ENCODE data around the gene OR2T6. TPM values are rescaled to one million over a fixed set of nuclear protein-coding genes. Genes with fewer than 3 reads are reported as not detected.

The OR2T6 gene
- total and polyA plus RNA-seq, 7 donors, result not detected

- ATAC-seq (no peak), DNase-seq (no peak)
- Histone ChIP-seq H3K9me3 (peaks cover 11% of the 10 kb centered on the region), H3K27ac (no peak within 1 kb of the TSS), H3K27me3 (ENCODE audit: insufficient read depth in 3 of 3, low read length in 2 of 3) (no peaks in the 10 kb centered on the region), H3K36me3 (ENCODE audit: insufficient read depth in 1 of 2, low read depth in 1 of 2) (no peaks in the 10 kb centered on the region), H3K4me3 (no peak within 1 kb of the TSS), H3K4me1 (no peaks in the 10 kb centered on the region)
- intact Hi-C loops (cut with DNase I), result no loop called here
- no peak for TF ChIP-seq CTCF (IDR thresholded peaks at IDR 0.05)
- WGBS, 3 donors, result 35 to 49% (median 45%) methylated on average over 3 of the region's 3 CpGs
These were observed 14.3 kb upstream of the OR2T6 start, which contains the start of gene OR2T4 for GRCh38 chr1:248361121-248361715. Gene OR2T4, plus strand, starts transcription at chr1:248361665. Its CDS starts 0 bp downstream, at chr1:248361665.

- no peak overlapping the region for H3K4me3 ChIP-seq
- no peaks in the 10 kb centered on the region for H3K4me1 ChIP-seq
- ATAC-seq (no peak), DNase-seq (no peak)
- intact Hi-C loops (cut with DNase I), result no loop called here
- H3K9me3 ChIP-seq, result peaks cover 16% of the 10 kb centered on the region
- no peaks in the 10 kb centered on the region for H3K27me3 ChIP-seq (ENCODE audit: insufficient read depth in 3 of 3, low read length in 2 of 3)
- no peaks in the 10 kb centered on the region for H3K36me3 ChIP-seq (ENCODE audit: insufficient read depth in 1 of 2, low read depth in 1 of 2)
- TF ChIP-seq CTCF (IDR thresholded peaks at IDR 0.05), result no peak
- H3K27ac ChIP-seq, result no peak overlapping the region
These were observed 8.9 kb upstream of the OR2T6 start for GRCh38 chr1:248366609-248367008.

- 65 to 81% (median 68%) methylated on average over 5 of the region's 5 CpGs for WGBS, 3 donors
- ATAC-seq, result no peak
- DNase-seq, result no peak
These were observed 3.2 kb upstream of the OR2T6 start for GRCh38 chr1:248372394-248372793.

GRCh38 chr1:248373761-248374160 lies 1.8 kb upstream of the OR2T6 start:
- Histone ChIP-seq H3K36me3 (ENCODE audit: insufficient read depth in 1 of 2, low read depth in 1 of 2) (no peaks in the 10 kb centered on the region), H3K27me3 (ENCODE audit: insufficient read depth in 3 of 3, low read length in 2 of 3) (no peaks in the 10 kb centered on the region), H3K9me3 (peaks cover 5% of the 10 kb centered on the region), H3K27ac (no peak overlapping the region), H3K4me3 (no peak overlapping the region), H3K4me1 (no peaks in the 10 kb centered on the region)
- no peak for TF ChIP-seq CTCF (IDR thresholded peaks at IDR 0.05)
- DNase-seq (no peak), ATAC-seq (no peak)
- intact Hi-C loops (cut with DNase I), result no loop called here
- whole genome bisulfite sequencing, 3 donors, result 57 to 65% (median 60%) methylated on average over 4 of the region's 4 CpGs

More at GRCh38 chr1:248372394-248372793, 3.2 kb upstream of the OR2T6 start:
- intact Hi-C loops (cut with DNase I), result no loop called here
- H3K27me3 ChIP-seq (ENCODE audit: insufficient read depth in 3 of 3, low read length in 2 of 3), result no peaks in the 10 kb centered on the region
- H3K4me1 ChIP-seq, result no peaks in the 10 kb centered on the region
- H3K36me3 ChIP-seq (ENCODE audit: insufficient read depth in 1 of 2, low read depth in 1 of 2), result no peaks in the 10 kb centered on the region
- H3K9me3 ChIP-seq, result peaks cover 5% of the 10 kb centered on the region
- no peak overlapping the region for H3K4me3 ChIP-seq
- TF ChIP-seq CTCF (IDR thresholded peaks at IDR 0.05), result no peak
- H3K27ac ChIP-seq, result no peak overlapping the region

GRCh38 chr1:248376916-248377315 lies 1.4 kb downstream of the OR2T6 start:
- DNase-seq, result no peak
- intact Hi-C loops (cut with DNase I), result no loop called here
- H3K9me3 ChIP-seq, result no peaks in the 10 kb centered on the region
- TF ChIP-seq CTCF (IDR thresholded peaks at IDR 0.05), result no peak
- no peaks in the 10 kb centered on the region for H3K4me1 ChIP-seq
- no peaks in the 10 kb centered on the region for H3K36me3 ChIP-seq (ENCODE audit: insufficient read depth in 1 of 2, low read depth in 1 of 2)
- no peak overlapping the region for H3K4me3 ChIP-seq
- H3K27me3 ChIP-seq (ENCODE audit: insufficient read depth in 3 of 3, low read length in 2 of 3), result no peaks in the 10 kb centered on the region
- WGBS, 3 donors, result 48 to 69% (median 61%) methylated on average over 3 of the region's 3 CpGs
- H3K27ac ChIP-seq, result no peak overlapping the region
- ATAC-seq, result no peak
